K562 (cell line): ENCODE data around the gene KLF1. TPM values are rescaled to one million over a fixed set of nuclear protein-coding genes. Genes with fewer than 3 reads are reported as not detected.
A peak's percentile ranks its signal among the peaks of the same experiment; 100 is the strongest.

Experiments
- ARID3A ChIP-seq: IDR thresholded peaks from 2 replicates; pipeline ENCODE4 v1.6.1; 2012; ENCODE audit warnings: low read depth, low read length, improper control_type of control experiment, borderline replicate concordance
- BRD9 ChIP-seq: fragments of 450-650 bp; IDR thresholded peaks from 2 replicates; pipeline ENCODE4 v1.6.1; 2018; ENCODE audit warnings: low read depth; ENCODE audit not compliant: partially characterized antibody
- C11orf30 ChIP-seq: fragments of 450-650 bp; IDR thresholded peaks from 2 replicates; pipeline ENCODE4 v1.6.1; 2016; ENCODE audit warnings: low read depth, mild to moderate bottlenecking
- CBX1 ChIP-seq: sonication (generic); IDR thresholded peaks from 2 replicates; pipeline ENCODE4 v1.6.1; 2016; ENCODE audit warnings: antibody characterized with exemption, low read depth, mild to moderate bottlenecking
- EHMT2 ChIP-seq: fragments of 450-650 bp; IDR thresholded peaks from 2 replicates; pipeline ENCODE4 v1.6.1; 2018; ENCODE audit warnings: antibody characterized with exemption
- HDAC1 ChIP-seq, 2 experiments: fragments of 450-650 bp; IDR thresholded peaks; 2 replicates each; pipeline ENCODE4 v1.6.1; 2016 to 2017; ENCODE audit warnings: inconsistent platforms in 1 of 2, mild to moderate bottlenecking in 1 of 2, moderate library complexity in 1 of 2
- KAT7 ChIP-seq: sonication (generic); formaldehyde crosslinking; IDR thresholded peaks from 2 replicates; pipeline ENCODE4 v1.8.0; 2022; ENCODE audit warnings: missing genetic modification reagents, mild to moderate bottlenecking, borderline replicate concordance
- MTA1 ChIP-seq: fragments of 450-650 bp; IDR thresholded peaks from 2 replicates; pipeline ENCODE4 v1.6.1; 2017; ENCODE audit warnings: borderline replicate concordance
- PHF8 ChIP-seq: fragments of 200-600 bp; sonication (generic); IDR thresholded peaks from 2 replicates; pipeline ENCODE4 v1.6.1; 2012; ENCODE audit warnings: mixed run types, mild to moderate bottlenecking, inconsistent platforms, low read length, moderate library complexity, borderline replicate concordance
- POLR2A ChIP-seq: fragments of 450-650 bp; conservative IDR thresholded peaks from 2 replicates; pipeline ENCODE4 v1.6.1; 2016
- PTTG1 ChIP-seq: fragments of 450-650 bp; IDR thresholded peaks from 2 replicates; pipeline ENCODE4 v1.6.1; 2016; ENCODE audit warnings: low read depth, mild to moderate bottlenecking, missing genetic modification characterization, missing compliant biosample characterization
- RCOR1 ChIP-seq, 2 experiments: IDR thresholded peaks; 2 replicates each; pipeline ENCODE4 v1.6.1; 2012; ENCODE audit warnings: low read depth in 2 of 2, low read length in 2 of 2, borderline replicate concordance in 1 of 2, improper control_type of control experiment in 1 of 2
- SIX5 ChIP-seq, 2 experiments: IDR thresholded peaks; 2 replicates each; pipeline ENCODE4 v1.6.1; 2011; ENCODE audit warnings: low read length in 2 of 2, borderline replicate concordance in 1 of 2, low read depth in 1 of 2, mild to moderate bottlenecking in 1 of 2, moderate library complexity in 1 of 2; ENCODE audit not compliant: insufficient read depth in 1 of 2
- SMC3 ChIP-seq: conservative IDR thresholded peaks from 2 replicates; pipeline ENCODE4 v1.6.1; 2011; ENCODE audit warnings: low read depth, low read length, improper control_type of control experiment; ENCODE audit not compliant: insufficient read depth
- TAF7 ChIP-seq: fragments of 450-650 bp; IDR thresholded peaks from 2 replicates; pipeline ENCODE4 v1.6.1; 2016; ENCODE audit warnings: missing genetic modification characterization, missing compliant biosample characterization
- TRIM25 ChIP-seq: fragments of 450-650 bp; IDR thresholded peaks from 2 replicates; pipeline ENCODE4 v1.7.0; 2016; ENCODE audit warnings: borderline replicate concordance
- USF1 ChIP-seq: sonication (generic); formaldehyde crosslinking; IDR thresholded peaks from 2 replicates; pipeline ENCODE4 v1.9.0; 2022; ENCODE audit warnings: mild to moderate bottlenecking, missing genetic modification reagents
- ZNF184 ChIP-seq: sonication (generic); formaldehyde crosslinking; IDR thresholded peaks from 2 replicates; pipeline ENCODE4 v1.5.0; 2020; ENCODE audit warnings: missing genetic modification reagents
- ZNF695 ChIP-seq: fragments of 450-650 bp; formaldehyde crosslinking; IDR thresholded peaks from 2 replicates; pipeline ENCODE4 v1.4.0; 2020; ENCODE audit warnings: mild to moderate bottlenecking, moderate library complexity
- ZNF780A ChIP-seq: fragments of 250-450 bp; sonication (Bioruptor Pico); IDR thresholded peaks from 2 replicates; pipeline ENCODE4 v1.5.0; 2021; ENCODE audit warnings: mild to moderate bottlenecking
- polyA plus RNA-seq, 8 experiments: library from polyadenylated mRNA; depleted of rRNA in 4 of 8; stranded (reverse) in 5 of 8; unstranded in 3 of 8; fragments of >200 nt; fragmentation: Nextera tagmentation in 2 of 8; fragmentation: Illumina TruSeq in 1 of 8; extraction: Ambion mirVana in 2 of 8; extraction: Trizol in 1 of 8; gene quantifications; 2 replicates each; pipeline versions ENCODE4 v1.2.1 to v1.2.3, GENCODE V29; 2011 to 2014; ENCODE audit warnings: inconsistent platforms in 1 of 8, missing spikeins in 1 of 8
- total RNA-seq, 7 experiments: library from RNA; depleted of rRNA in 6 of 7; stranded (reverse); fragments of >200 nt in 6 of 7; fragmentation: Illumina TruSeq in 2 of 7; extraction: Trizol in 2 of 7; gene quantifications; 2 replicates each; pipeline versions ENCODE4 v1.2.1 to v1.2.3, GENCODE V29; 2011 to 2021; ENCODE audit warnings: low replicate concordance in 1 of 7

The KLF1 gene
- total and polyA plus RNA-seq, 9 of the 15 experiments (the other 6 are each of a cell fraction or from before 2014, with no cell fraction given): 8.4 to 163 (median 47.3) TPM

- no peak for TF ChIP-seq PTTG1 (tag)
- peak; percentile 98; the same call in 1 of the 2 replicates for TF ChIP-seq PHF8
- peak; percentile 38; the same call in 1 of the 2 replicates for TF ChIP-seq TAF7 (tag)
- TF ChIP-seq C11orf30: peak; percentile 48
- no peak for TF ChIP-seq TRIM25
- 0 out of 4 replicates have a peak, but pooled peaks of 1 of the 2 experiments have one; percentile 2 for TF ChIP-seq RCOR1 (IDR thresholded peaks at IDR 0.05; ENCODE audit: borderline replicate concordance in 1 of 2, low read depth in 2 of 2, low read length in 2 of 2)
- 0 out of 2 replicates have a peak, but pooled peaks have one; percentile 28 for TF ChIP-seq MTA1
- TF ChIP-seq ZNF184 (CRISPR knock-in tag): no peak
- TF ChIP-seq SIX5 (IDR thresholded peaks at IDR 0.05; ENCODE audit: borderline replicate concordance in 1 of 2, insufficient read depth in 1 of 2, low read depth in 1 of 2, low read length in 2 of 2): peak; percentile 84 to 87
- TF ChIP-seq EHMT2: no peak
- peak; percentile 55; the same call in 1 of the 2 replicates for TF ChIP-seq CBX1
- no peak for TF ChIP-seq ZNF695 (CRISPR knock-in tag)
- peak; percentile 39; the same call in 1 of the 2 replicates for TF ChIP-seq ARID3A
- no peak for TF ChIP-seq BRD9
- TF ChIP-seq ZNF780A (CRISPR knock-in tag): no peak
- no peak for TF ChIP-seq SMC3
- TF ChIP-seq POLR2A: peak; percentile 96
- TF ChIP-seq HDAC1 (IDR thresholded peaks at IDR 0.05): peak in 1 of 2 experiments; percentile 91; a peak in 2 of 4 replicates
- TF ChIP-seq KAT7 (CRISPR knock-in tag): peak; percentile 99
- peak; percentile 71 for TF ChIP-seq USF1 (CRISPR knock-in tag)
Observed at GRCh38 chr19:12933287-12934072, 46.5 kb upstream of the KLF1 start, which contains the start of gene FARSA (continued).
